Measurements from ENCODE around the gene MFAP4. TPM values are rescaled to one million over a fixed set of nuclear protein-coding genes. Genes with fewer than 3 reads are reported as not detected.

Gene MFAP4
- total and polyA plus RNA-seq, 9 of the 15 experiments (the other 6 are each of a cell fraction or from before 2014, with no cell fraction given) = 0.07 to 0.24 TPM; not detected in 7

GRCh38 chr17:19398301-19399181 is 11.6 kb upstream of the MFAP4 start:
- H3K9me3 ChIP-seq (replicated peaks; ENCODE audit: control insufficient read depth, insufficient read depth, low read depth, low read length) = no peaks in the 10 kb centered on the region
- intact Hi-C loops (cut with micrococcal nuclease) = no loop called here
- no peak overlapping the region for H3K4me2 ChIP-seq (ENCODE audit: insufficient read depth, low read length)
- TF ChIP-seq RB1 (IDR thresholded peaks at IDR 0.05; ENCODE audit: low read depth) = no peak
- 0 out of 2 replicates have a peak, but pooled peaks have one; percentile 38 for TF ChIP-seq BCOR (IDR thresholded peaks at IDR 0.05)
- no peak for TF ChIP-seq HIVEP1 (CRISPR knock-in tag; IDR thresholded peaks at IDR 0.05)
- no peak for TF ChIP-seq TRIM28 (IDR thresholded peaks at IDR 0.05)
- TF ChIP-seq NFIC (IDR thresholded peaks at IDR 0.05) = peak; percentile 51
- peak; percentile 76 for TF ChIP-seq RBM25 (IDR thresholded peaks at IDR 0.05; ENCODE audit: low read depth, low read length, severe bottlenecking)
- no peak for TF ChIP-seq HDAC8 (tag; IDR thresholded peaks at IDR 0.05)
- no peak for TF ChIP-seq NR4A1 (CRISPR knock-in tag; IDR thresholded peaks at IDR 0.05)
- no peak for TF ChIP-seq NR4A1 (tag; IDR thresholded peaks at IDR 0.05)
- 0 out of 4 replicates have a peak, but pooled peaks of 1 of the 2 experiments have one; percentile 19 for TF ChIP-seq KDM1A (IDR thresholded peaks at IDR 0.05)
- TF ChIP-seq BRCA1 (IDR thresholded peaks at IDR 0.05) = no peak
- TF ChIP-seq BRCA1 (CRISPR knock-in tag; IDR thresholded peaks at IDR 0.05) = no peak
- no peak for TF ChIP-seq BDP1 (IDR thresholded peaks at IDR 0.05; ENCODE audit: insufficient read depth, insufficient read length)
- TF ChIP-seq NCOA2 (IDR thresholded peaks at IDR 0.05; ENCODE audit: partially characterized antibody in 2 of 2) = no peak
- TF ChIP-seq RERE (CRISPR knock-in tag; IDR thresholded peaks at IDR 0.05; ENCODE audit: borderline replicate concordance) = no peak
- no peak for TF ChIP-seq ZNF699 (CRISPR knock-in tag; IDR thresholded peaks at IDR 0.05; ENCODE audit: insufficient replicate concordance)
- no peak for TF ChIP-seq MITF (IDR thresholded peaks at IDR 0.05)
- no peak for TF ChIP-seq CHD1 (IDR thresholded peaks at IDR 0.05; ENCODE audit: low read length)
- no peak overlapping the region for H3K27ac ChIP-seq (ENCODE audit: extremely low read depth, low read depth, low read length)
- ChIA-PET POLR2A (interaction anchor here (0.5 to 1.3 kb wide), 2 partner anchors 10 to 35 kb away, joined by 3 to 4 read pairs; no protein-coding TSS in a partner anchor), CTCF (ENCODE audit: low intra/inter-chr PET ratio) (no interaction called here)
- 14% methylated on average over 2 of the region's 2 CpGs for WGBS (ENCODE audit: insufficient coverage, low coverage, missing lambda C conversion rate)
- no peaks in the 10 kb centered on the region for H3K36me3 ChIP-seq (ENCODE audit: control insufficient read depth, insufficient read depth, low read length)
- no peak for FAIRE-seq
- no peaks in the 10 kb centered on the region for H4K20me1 ChIP-seq (replicated peaks; ENCODE audit: control insufficient read depth, insufficient read depth, low read length)
- no peak overlapping the region for H3K9ac ChIP-seq (ENCODE audit: insufficient read depth in 1 of 2, low read depth in 2 of 2, low read length in 2 of 2)
- no peak overlapping the region for H3K4me3 ChIP-seq
- H3K27me3 ChIP-seq (ENCODE audit: control insufficient read depth in 2 of 2, insufficient read depth in 2 of 2, low read length in 2 of 2) = peaks cover 0 to 15% of the 10 kb centered on the region in 2 experiments; a peak in 1 of 5 replicates
- no peaks in the 10 kb centered on the region for H3K79me2 ChIP-seq (ENCODE audit: control insufficient read depth, insufficient read depth, low read length)
- H3K9me1 ChIP-seq (ENCODE audit: control insufficient read depth, insufficient read depth, low read length) = no peaks in the 10 kb centered on the region
- no peak for DNase-seq (ENCODE audit: extremely low read depth in 1 of 4, low spot score in 3 of 4)
- no peaks in the 10 kb centered on the region for H3K4me1 ChIP-seq (replicated peaks in 1 of 2; ENCODE audit: control insufficient read depth in 2 of 2, insufficient read depth in 2 of 2, low read length in 2 of 2)
- in situ Hi-C loops (cut with MboI) = no loop called here
- no peak overlapping the region for H2AFZ ChIP-seq (ENCODE audit: low read depth, low read length)
- no TSS peak for BruUV-seq (replicated peaks)
- ATAC-seq = no peak
